GM19351 (cell line): ENCODE results near the gene DALRD3.
"Not testable (repeated sequence)": the region's sequence is repeated elsewhere in the genome, so short reads cannot be mapped to it uniquely, and the experiment has no call there.

Experiments used
- ATAC-seq: cut with Tn5 transposase; IDR thresholded peaks from one replicate; pipeline ENCODE4 v1.9.1; 2021; ENCODE audit warnings: mild to moderate bottlenecking, moderate library complexity; ENCODE audit not compliant: unreplicated experiment

Gene DALRD3

GRCh38 chr3:49021813-49022687 lies 3.7 kb upstream of the DALRD3 start, which contains the start of gene NDUFAF3:
Gene NDUFAF3 (plus strand): TSS chr3:49022121. CDS start chr3:49022145, 24 bp downstream.
- ATAC-seq, result peak; percentile 50

- ATAC-seq, result peak; percentile 37
Measured at GRCh38 chr3:49021213-49021812, 2.9 kb upstream of the DALRD3 start.

- ATAC-seq, result no peak
Measured at GRCh38 chr3:49020330-49021212, 2.2 kb upstream of the DALRD3 start.

- no peak for ATAC-seq
Measured at GRCh38 chr3:49019941-49020329, 1.6 kb upstream of the DALRD3 start.

GRCh38 chr3:49018707-49019006 lies 277 bp upstream of the DALRD3 start:
- no peak for ATAC-seq

- ATAC-seq, result no peak
Measured at GRCh38 chr3:49017229-49017970, 980 bp downstream of the DALRD3 start.

- ATAC-seq, result no peak
Measured at GRCh38 chr3:49016414-49017228, 1.8 kb downstream of the DALRD3 start.

GRCh38 chr3:49015765-49016164 lies 2.6 kb downstream of the DALRD3 start:
- ATAC-seq, result no peak

GRCh38 chr3:49015072-49015471 lies 3.3 kb downstream of the DALRD3 start:
- no peak for ATAC-seq

- ATAC-seq, result no peak
Measured at GRCh38 chr3:49013738-49014660, 4.4 kb downstream of the DALRD3 start.

- no peak for ATAC-seq
Measured at GRCh38 chr3:49013113-49013737, 5.2 kb downstream of the DALRD3 start.

GRCh38 chr3:49012441-49013017 lies 5.9 kb downstream of the DALRD3 start:
- ATAC-seq, result no peak

- no peak for ATAC-seq
Measured at GRCh38 chr3:49009396-49009795, 9.0 kb downstream of the DALRD3 start.

GRCh38 chr3:49008627-49009026 lies 9.8 kb downstream of the DALRD3 start:
- not testable (repeated sequence) for ATAC-seq

- ATAC-seq, result peak; percentile 43
Measured at GRCh38 chr3:49007771-49008528, 10.4 kb downstream of the DALRD3 start.

- ATAC-seq, result peak; percentile 84
Measured at GRCh38 chr3:49007068-49007770, 11.2 kb downstream of the DALRD3 start, which contains the start of gene WDR6. Gene WDR6 (plus strand): TSS chr3:49007391. CDS start chr3:49007432, 41 bp downstream.
